ENCODE data around the gene AHI1. TPM values are rescaled to one million over a fixed set of nuclear protein-coding genes. Genes with fewer than 3 reads are reported as not detected.

AHI1 gene
- total RNA-seq, 1 experiment from 2014 or later = 8.9 TPM

DNA sequence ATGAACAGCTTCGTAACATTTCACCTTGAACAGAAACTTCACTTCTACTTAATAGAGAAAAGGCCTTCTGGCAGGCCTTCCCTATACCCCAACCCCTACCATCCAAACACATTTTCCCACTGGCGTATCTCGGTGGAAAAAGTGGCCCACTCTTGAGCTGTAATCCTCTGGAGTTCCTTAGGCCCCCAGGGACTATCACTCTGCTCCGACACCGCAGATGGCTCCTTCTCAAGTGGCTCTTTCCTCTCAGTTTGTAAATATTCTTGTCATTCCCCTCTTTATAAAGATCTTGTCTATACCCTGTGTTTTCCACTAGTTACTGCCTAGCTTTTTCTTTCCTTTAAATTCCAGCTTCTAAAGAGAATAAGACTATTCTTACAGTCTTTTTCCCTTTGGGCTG, 207.7 kb downstream of the AHI1 start:
- intact Hi-C loops (cut with micrococcal nuclease) = no loop called here
- H4K20me1 ChIP-seq (ENCODE audit: low read length) = no peaks in the 10 kb centered on the region
- BruUV-seq (replicated peaks) = no TSS peak
- H3K27ac ChIP-seq (ENCODE audit: low read length) = no peak overlapping the region
- H3K79me2 ChIP-seq (ENCODE audit: low read length) = no peaks in the 10 kb centered on the region
- DNase-seq (no peak), ATAC-seq (no peak)
- H3K27me3 ChIP-seq (ENCODE audit: low read length) = no peaks in the 10 kb centered on the region
- H3K9me2 ChIP-seq (replicated peaks; ENCODE audit: low read length) = no peaks in the 10 kb centered on the region
- H3K36me3 ChIP-seq (ENCODE audit: low read depth, low read length) = no peaks in the 10 kb centered on the region
- no peaks in the 10 kb centered on the region for H3K9me3 ChIP-seq (ENCODE audit: low read length)
- ChIA-PET POLR2A (ENCODE audit: unreplicated experiment) (no interaction called here), CTCF (no interaction called here)
- H2AFZ ChIP-seq (ENCODE audit: low read length) = no peak overlapping the region
- H3K9ac ChIP-seq (ENCODE audit: low read length) = no peak overlapping the region
- H3K4me2 ChIP-seq (ENCODE audit: low read length) = no peak overlapping the region
- no peaks in the 10 kb centered on the region for H3K4me1 ChIP-seq (ENCODE audit: insufficient read depth, low read length)
- H3F3A ChIP-seq (ENCODE audit: low read length, unreplicated experiment) = no peaks in the 10 kb centered on the region
- TF ChIP-seq EZH2phosphoT487 (IDR thresholded peaks at IDR 0.05; ENCODE audit: borderline replicate concordance, low read length) (no peak), EZH2 (IDR thresholded peaks at IDR 0.05; ENCODE audit: low read length, unreplicated experiment) (no peak)
- TF ChIP-seq, protein P1, sequence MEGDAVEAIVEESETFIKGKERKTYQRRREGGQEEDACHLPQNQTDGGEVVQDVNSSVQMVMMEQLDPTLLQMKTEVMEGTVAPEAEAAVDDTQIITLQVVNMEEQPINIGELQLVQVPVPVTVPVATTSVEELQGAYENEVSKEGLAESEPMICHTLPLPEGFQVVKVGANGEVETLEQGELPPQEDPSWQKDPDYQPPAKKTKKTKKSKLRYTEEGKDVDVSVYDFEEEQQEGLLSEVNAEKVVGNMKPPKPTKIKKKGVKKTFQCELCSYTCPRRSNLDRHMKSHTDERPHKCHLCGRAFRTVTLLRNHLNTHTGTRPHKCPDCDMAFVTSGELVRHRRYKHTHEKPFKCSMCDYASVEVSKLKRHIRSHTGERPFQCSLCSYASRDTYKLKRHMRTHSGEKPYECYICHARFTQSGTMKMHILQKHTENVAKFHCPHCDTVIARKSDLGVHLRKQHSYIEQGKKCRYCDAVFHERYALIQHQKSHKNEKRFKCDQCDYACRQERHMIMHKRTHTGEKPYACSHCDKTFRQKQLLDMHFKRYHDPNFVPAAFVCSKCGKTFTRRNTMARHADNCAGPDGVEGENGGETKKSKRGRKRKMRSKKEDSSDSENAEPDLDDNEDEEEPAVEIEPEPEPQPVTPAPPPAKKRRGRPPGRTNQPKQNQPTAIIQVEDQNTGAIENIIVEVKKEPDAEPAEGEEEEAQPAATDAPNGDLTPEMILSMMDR (conservative IDR thresholded peaks at IDR 0.05; ENCODE audit: low read depth, low read length) = no peak
- H3K4me3 ChIP-seq (ENCODE audit: low read length) = no peak overlapping the region

DNA sequence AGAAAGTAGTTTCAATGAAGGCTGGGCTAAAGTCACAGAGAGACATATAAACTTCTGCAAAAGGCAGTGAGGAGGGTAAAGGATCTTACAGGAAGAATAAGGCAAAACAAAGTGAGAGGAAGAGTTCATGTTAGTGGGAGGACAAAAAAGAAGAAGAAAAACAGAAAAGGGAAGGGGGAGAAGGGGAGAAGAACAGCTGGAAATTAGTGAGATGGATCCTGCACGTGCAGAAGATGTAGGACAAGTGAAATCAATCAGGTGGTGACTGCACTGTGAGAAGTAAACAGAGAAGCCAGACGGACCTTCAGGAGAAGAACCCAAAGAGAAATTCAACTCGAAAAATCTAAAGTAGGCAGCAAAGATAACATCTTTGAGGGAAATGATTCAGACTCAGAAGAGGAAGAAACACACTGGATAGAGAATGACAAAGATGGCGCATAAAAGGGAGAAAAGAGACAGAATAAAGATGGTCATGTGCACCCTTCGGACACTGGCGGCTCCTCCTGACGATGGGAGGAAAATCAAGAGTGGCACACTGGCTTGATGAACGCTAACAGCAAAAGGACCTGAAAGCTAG, 210.5 kb downstream of the AHI1 start:
- ATAC-seq (no peak), DNase-seq (no peak)
- ChIA-PET CTCF (no interaction called here), POLR2A (ENCODE audit: unreplicated experiment) (no interaction called here)
- Histone ChIP-seq H3F3A (ENCODE audit: low read length, unreplicated experiment) (no peaks in the 10 kb centered on the region), H3K27me3 (ENCODE audit: low read length) (no peaks in the 10 kb centered on the region), H3K4me3 (ENCODE audit: low read length) (no peak overlapping the region), H3K9ac (ENCODE audit: low read length) (no peak overlapping the region), H3K4me1 (ENCODE audit: insufficient read depth, low read length) (no peaks in the 10 kb centered on the region), H3K36me3 (ENCODE audit: low read depth, low read length) (no peaks in the 10 kb centered on the region), H3K9me3 (ENCODE audit: low read length) (no peaks in the 10 kb centered on the region), H3K27ac (ENCODE audit: low read length) (no peak overlapping the region), H2AFZ (ENCODE audit: low read length) (no peak overlapping the region), H4K20me1 (ENCODE audit: low read length) (no peaks in the 10 kb centered on the region), H3K9me2 (replicated peaks; ENCODE audit: low read length) (no peaks in the 10 kb centered on the region), H3K4me2 (ENCODE audit: low read length) (no peak overlapping the region), H3K79me2 (ENCODE audit: low read length) (no peaks in the 10 kb centered on the region)
- no TSS peak for BruUV-seq (replicated peaks)
- TF ChIP-seq EZH2 (IDR thresholded peaks at IDR 0.05; ENCODE audit: low read length, unreplicated experiment) (no peak), EZH2phosphoT487 (IDR thresholded peaks at IDR 0.05; ENCODE audit: borderline replicate concordance, low read length) (no peak)
- TF ChIP-seq, protein P1 (conservative IDR thresholded peaks at IDR 0.05; ENCODE audit: low read depth, low read length) = no peak
- intact Hi-C loops (cut with micrococcal nuclease) = no loop called here

DNA sequence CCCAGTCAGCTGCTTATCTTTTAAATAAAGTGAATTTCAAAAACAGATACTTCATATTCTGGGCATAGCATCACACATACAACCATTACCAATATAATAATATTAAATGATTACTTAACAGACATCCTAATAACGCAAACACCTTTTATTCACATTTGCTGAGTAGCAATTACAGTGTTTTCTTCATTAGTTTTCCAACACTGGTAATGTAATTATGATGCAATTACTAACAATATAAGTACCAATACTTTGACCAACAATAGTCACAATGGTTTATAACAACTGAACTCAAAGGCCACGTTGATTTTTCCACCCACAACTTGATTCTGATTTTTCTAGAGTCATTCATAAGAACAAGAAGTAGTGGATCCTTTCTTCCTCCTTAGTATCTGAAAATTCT, 212.4 kb downstream of the AHI1 start:
- POLR2A ChIA-PET (ENCODE audit: unreplicated experiment) = no interaction called here
- H3K4me1 ChIP-seq (ENCODE audit: insufficient read depth, low read length) = no peaks in the 10 kb centered on the region
- H3K9me2 ChIP-seq (replicated peaks; ENCODE audit: low read length) = no peaks in the 10 kb centered on the region
- intact Hi-C loops (cut with micrococcal nuclease) = no loop called here
- H3K9me3 ChIP-seq (ENCODE audit: low read length) = no peaks in the 10 kb centered on the region
- BruUV-seq (replicated peaks) = no TSS peak
- H3K9ac ChIP-seq (ENCODE audit: low read length) = no peak overlapping the region
- H3F3A ChIP-seq (ENCODE audit: low read length, unreplicated experiment) = no peaks in the 10 kb centered on the region
- no peak overlapping the region for H3K4me2 ChIP-seq (ENCODE audit: low read length)
- H3K27ac ChIP-seq (ENCODE audit: low read length) = no peak overlapping the region
- no peaks in the 10 kb centered on the region for H3K79me2 ChIP-seq (ENCODE audit: low read length)
- no peak for ATAC-seq
- H4K20me1 ChIP-seq (ENCODE audit: low read length) = no peaks in the 10 kb centered on the region
- H2AFZ ChIP-seq (ENCODE audit: low read length) = no peak overlapping the region
- H3K36me3 ChIP-seq (ENCODE audit: low read depth, low read length) = no peaks in the 10 kb centered on the region
- H3K27me3 ChIP-seq (ENCODE audit: low read length) = no peaks in the 10 kb centered on the region
- no peak for DNase-seq
- H3K4me3 ChIP-seq (ENCODE audit: low read length) = no peak overlapping the region
- no peak for TF ChIP-seq EZH2 (IDR thresholded peaks at IDR 0.05; ENCODE audit: low read length, unreplicated experiment)
- TF ChIP-seq, protein P1 (conservative IDR thresholded peaks at IDR 0.05; ENCODE audit: low read depth, low read length) = no peak
- no peak for TF ChIP-seq EZH2phosphoT487 (IDR thresholded peaks at IDR 0.05; ENCODE audit: borderline replicate concordance, low read length)
- CTCF ChIA-PET = no interaction called here

Measured in PC-3 (cell line).